GM11168 (cell line): ENCODE data around the gene C6orf136.

ENCODE experiments used
- in situ Hi-C: fragments of 300-500 bp; cut with MboI; formaldehyde crosslinking; loops from one replicate; pipeline ENCODE4 v1.12.0; 2022; ENCODE audit warnings: low sequenced_read_pairs; ENCODE audit not compliant: unreplicated experiment

Gene C6orf136

DNA sequence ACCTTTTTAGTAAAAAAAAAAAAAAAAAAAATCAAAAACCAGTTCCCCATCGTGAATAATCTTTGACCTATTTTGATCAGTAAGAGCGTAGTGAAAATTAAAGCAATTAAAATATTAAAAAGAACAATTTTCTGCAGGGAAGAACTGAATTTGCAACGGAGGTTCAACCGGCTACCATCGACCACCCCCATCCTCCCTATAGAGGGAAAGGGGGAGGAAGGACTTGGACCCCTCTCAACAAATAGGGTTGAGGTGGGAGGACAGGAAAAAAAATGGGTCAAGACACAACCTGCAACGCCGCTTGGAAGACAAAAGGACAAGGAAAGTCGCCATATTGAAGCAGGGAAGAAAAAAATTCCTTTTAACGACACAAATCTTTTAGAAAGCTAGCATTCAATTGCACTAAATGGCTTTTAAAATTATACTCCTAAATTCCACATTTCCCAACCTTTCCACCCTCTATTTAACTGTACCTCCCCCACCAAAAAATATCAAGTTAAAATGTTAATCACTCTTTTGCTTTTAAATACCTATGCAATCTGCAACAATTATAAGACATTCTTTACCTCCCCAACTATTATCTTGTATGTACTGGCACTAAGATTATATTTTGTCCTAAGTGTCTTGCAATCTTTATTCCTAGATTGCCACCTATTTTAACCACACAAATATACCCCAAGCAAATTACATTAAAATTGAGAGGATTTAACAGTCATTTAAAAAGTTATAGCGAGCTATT is 31.5 kb upstream of the C6orf136 start:
- in situ Hi-C loops: no loop called here

DNA sequence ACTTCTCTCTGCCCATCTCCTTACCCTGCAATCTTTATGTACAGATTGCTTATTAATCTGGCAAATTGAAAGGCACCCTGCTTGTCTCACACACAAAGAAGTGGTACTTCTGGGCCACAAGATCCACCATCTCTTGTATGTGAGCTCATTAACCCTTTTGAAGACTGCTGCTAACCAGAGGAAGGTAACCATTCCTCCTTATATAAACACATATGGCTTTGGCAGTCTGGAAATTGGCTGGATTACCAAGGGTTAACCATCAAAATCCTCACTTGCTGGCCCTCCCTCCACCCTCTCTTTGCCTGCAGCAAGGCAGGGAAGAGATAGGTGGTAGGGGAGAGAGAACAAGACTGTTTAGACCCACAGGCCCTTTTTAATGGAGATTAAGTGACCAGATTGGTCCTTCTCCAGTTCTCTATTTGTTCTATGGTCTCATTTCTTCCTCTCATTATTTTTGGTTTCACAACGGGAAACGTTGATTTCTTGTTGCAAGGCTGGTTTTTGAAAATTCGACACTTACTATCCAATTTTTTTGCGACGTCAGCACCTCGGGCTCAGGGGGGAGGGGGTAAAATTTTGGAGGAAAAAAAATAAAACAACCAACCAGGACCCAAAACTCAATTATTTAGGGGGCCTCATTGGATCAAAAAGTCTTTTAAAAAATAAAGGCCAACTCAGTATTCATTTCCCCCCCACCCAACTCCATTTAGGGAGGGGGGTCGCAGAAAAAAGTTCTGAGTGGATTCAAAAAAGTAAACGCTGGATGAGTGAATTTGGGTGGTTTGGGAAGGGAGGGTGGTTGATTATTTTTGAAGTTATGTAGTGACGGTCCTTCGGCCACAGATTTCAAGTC is 30.7 kb upstream of the C6orf136 start:
- in situ Hi-C loops: no loop called here

DNA sequence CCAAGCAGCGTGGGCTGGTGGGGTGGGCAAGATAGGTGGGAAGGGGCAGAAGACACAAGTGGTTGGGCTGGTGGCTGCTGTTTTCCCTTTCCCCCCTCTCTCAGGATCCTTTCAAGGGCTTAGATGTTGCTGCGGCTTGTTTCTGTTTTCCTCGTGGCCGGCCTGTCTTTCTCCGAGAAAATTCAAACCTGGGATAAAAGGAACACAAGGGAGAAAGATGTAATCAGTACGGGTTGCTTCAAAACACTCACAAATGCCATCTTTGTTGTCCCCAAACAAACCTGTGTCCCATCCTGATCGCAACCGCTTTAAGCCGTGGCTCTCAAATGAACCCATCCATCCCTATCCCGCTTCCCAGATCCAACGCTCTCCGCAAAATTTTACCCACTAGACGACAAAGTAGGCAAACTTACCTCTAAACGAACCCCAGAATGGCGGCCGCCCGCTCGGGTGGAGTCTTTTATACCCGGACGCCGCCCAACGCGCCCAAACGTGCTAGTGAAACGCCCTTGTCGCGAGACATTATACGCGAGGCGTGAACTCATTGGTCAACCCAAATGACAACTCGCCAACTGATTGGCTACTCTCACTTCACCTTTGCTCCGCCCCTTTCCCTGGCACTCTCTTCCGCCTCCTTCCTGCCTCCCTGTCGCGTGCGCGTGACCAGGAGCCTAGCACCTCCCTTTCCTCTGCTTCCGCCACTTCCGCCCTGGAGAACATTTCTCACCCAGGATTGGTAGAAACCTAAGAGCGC is 29.9 kb upstream of the C6orf136 start, which contains the start of gene PPP1R10:
TSS of gene PPP1R10 (minus strand) at position 433 of the 754 bp plus-strand sequence. CDS start 7,299 bp downstream, outside the sequence.
- in situ Hi-C loops: no loop called here

DNA sequence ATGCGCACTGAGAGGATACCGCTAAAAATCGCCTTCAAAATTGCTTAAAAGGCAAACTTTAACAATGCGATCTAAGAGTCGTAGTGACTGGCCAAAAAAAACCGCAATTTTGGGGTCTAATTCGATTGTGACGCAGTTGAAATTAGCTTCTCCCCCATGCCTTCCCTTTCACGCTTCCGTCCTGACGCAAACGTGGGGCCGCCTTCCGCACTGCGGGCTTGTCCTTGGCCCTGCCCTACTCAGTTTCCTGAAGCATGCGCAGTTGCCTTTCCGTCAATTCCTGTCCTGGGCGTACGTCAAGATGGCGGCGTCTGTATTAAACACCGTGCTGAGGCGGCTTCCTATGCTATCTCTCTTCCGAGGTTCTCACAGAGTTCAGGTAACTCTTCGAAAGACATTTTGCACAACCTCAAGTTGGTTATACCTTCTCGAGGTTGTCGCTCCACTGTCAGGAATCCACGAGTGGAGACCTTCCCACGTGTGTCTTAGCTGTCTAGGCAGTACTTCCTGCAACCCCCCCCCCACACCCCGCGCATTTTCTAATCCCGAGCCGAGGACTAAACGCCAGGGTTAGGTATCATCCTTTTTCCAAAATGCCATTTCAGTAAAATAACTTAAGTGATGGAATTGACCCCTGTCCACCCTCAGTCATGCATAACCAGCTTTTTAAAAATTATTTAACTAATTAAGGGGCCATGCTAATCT is 29.2 kb upstream of the C6orf136 start, which contains the start of gene MRPS18B:
TSS of gene MRPS18B (plus strand) at position 276 of the 705 bp plus-strand sequence. CDS start at position 302, 26 bp downstream.
- in situ Hi-C loops: no loop called here

DNA sequence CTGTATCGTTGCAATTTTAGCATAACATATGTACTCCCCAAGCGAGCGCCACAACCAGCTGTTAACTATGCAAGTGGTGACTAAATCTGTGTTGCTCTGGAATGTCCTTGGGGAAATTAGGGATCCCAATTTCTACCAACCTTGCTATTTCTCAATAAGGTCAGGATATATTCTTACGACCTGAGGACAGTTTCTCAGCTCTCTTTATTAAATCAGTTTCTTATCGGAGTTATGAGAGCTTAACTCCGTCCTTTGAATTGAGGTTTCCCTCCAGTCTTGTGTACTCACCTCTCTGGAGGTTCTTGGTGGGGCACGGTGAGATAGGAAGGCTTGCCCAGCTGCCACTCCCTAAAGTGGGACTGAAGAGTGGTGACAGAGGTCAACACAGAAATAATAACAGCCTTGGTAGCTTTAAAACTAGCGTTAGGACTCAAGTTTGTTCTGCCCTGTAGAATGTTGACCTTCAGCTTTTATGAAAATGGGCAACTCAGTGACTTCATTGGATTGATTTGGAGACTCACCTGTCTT is 28.6 kb upstream of the C6orf136 start:
- in situ Hi-C loops: no loop called here

DNA sequence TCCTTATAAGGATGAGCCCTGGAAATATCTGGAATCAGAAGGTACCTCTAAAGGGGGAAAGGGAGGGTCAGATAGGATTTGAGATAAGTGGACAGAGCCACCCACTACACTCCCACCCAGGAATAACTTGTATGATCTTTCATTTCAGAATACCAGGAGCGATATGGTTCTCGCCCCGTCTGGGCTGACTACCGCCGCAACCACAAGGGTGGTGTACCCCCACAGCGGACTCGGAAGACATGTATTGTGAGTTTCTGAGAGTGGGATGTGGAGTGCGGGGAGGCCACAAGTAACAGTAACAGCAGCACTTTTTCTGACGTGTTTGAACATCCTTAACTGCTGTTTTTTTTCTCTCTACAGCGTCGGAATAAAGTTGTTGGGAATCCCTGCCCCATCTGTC is 27.4 kb upstream of the C6orf136 start:
- in situ Hi-C loops: no loop called here

DNA sequence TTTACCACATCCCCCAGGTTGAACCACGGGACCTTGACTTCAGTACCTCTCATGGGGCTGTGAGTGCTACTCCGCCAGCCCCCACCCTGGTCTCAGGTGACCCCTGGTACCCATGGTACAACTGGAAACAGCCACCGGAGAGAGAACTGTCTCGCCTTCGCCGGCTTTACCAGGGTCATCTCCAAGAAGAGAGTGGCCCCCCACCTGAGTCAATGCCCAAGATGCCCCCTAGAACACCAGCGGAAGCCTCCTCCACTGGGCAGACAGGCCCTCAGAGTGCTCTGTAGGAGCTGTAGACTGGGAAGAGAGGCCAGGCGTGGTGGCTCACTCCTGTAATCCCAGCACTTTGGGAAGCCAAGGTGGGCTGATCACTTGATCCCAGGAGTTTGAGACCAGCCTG is 21.4 kb upstream of the C6orf136 start:
- in situ Hi-C loops: no loop called here

DNA sequence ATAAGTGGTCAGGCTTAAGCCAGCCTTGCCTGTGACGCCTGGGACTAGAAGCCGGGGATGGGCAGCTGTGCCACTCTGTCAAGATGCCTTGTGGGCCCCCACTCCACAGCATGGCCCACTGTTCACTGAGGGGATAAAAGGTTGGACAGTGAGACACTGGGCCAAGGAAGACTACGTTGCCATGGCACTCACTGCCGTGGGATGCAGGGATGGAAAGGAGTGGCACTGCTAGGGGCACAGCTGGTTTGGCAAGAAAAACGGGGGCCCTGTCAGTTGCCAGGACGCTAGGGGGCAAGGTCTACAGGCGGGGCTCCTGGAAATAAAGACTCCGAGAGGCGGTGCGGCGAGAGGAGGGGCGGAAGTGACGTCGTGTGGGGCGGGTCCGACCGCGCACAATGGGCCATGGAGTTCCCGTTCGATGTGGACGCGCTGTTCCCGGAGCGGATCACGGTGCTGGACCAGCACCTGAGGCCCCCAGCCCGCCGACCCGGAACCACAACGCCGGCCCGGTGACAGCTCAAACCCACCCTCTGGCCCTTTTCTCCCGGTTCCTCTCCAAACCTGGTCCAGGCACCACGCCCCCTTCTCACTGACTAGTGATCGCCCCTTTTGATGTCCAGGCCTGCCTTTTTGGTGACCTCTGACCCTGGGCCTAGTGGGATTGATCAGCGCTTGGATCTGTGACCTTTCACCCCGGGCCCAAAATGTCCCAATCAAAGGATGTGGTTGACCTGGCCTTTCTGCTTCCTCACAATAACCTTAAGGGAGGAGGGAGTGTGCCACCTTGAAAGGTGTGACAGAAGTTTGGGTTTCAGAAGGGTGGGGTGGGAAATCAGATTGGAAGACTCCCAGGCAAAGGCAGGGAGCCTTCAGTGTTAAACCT is 20.2 kb upstream of the C6orf136 start, which contains the start of gene ATAT1:
TSS of gene ATAT1 (plus strand) at position 391 of the 883 bp plus-strand sequence.
- in situ Hi-C loops: no loop called here

DNA sequence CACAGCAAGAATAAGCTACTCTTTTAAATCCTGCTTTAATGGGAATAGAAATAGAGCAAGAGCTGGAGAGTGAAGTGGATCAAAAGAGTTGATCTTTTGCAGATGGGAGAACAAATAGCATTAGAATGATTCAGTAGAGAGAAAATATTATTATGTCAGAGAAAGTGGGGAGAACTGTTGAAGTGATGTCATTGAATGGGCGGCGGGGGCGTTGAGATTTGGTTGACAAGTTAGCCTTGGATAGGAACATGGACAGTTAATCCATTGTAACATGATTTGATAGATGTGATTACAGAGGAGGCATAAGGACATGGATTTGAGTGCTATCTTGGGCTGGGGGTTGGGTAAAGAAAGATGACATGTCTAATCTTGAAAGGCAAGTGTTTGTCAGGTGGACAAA is 11.1 kb upstream of the C6orf136 start:
- in situ Hi-C loops: no loop called here

DNA sequence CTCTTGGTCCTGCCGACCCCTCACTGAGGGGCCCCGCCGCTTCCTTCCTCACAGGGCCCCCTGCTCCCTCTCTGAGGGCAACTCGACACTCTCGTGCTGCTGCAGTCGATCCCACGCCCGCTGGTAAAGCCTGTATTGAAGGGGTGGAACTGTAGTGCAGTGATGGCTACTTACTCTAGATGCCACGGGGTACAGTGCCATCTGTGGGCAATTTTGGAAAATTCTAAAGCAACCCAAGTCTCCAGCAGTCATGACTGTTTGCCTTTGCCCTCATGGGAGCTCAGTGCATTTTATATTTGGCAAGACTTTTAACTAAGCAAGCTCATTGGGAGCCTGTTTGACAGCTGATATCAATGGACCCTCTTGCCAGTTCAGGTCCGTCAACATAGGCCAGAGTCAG is 6.5 kb upstream of the C6orf136 start:
- in situ Hi-C loops: no loop called here

DNA sequence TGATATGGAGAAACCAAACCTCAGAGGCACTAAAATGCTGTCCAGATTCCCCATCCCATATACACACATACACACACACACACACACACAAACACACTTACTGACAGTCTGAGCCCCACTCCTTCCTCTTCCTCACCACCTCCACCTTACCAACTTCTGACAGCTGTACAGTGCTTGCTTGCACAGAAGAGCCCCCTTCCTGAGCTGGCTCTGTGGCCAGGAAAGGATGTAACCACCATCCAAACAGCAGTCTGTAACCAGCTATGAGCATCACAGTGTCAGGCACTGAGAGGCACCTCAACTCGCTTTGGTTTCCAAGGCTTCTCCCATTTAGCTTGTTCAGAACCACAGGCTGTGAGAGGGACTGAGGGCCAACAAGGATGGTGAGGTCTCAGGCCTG is 5.9 kb upstream of the C6orf136 start:
- in situ Hi-C loops: no loop called here

DNA sequence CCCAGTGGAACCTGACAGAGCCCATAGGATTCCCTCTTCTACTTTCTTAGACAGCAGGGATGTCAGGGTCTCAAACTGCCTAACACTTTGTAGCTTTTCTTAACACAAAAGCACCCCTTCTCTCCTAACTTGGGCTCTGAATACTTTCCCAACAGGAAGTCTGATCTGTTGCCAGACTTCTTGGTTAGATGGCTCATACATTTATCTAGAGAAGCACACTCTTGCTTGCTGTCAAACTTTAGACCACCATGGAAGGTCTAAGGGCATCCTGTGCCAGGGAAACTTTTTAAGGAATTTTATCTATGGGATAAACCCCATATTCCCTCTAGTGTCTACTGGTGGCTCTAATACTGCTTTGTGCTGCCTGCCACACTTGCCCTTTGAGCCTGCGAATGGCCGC is 3.3 kb upstream of the C6orf136 start:
- in situ Hi-C loops: no loop called here

DNA sequence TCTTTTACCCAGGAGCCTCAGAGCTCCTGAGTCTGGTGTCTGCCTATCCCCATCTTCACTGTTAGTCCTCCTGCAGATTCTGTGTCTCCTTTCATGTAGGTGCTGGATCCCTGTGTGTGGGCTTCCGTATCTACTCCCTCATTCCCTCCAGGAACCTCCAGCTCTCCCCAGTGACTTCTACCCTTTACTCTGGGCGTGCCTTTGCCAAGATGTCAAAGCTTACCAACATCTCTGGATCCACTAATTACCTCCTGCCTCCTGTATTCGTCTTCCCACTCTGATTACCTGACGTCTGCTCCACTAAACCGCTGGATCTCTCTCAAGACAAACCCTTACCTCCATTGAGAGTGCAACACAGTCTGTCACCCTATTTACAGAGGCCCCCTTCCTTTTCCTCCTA is 2.2 kb upstream of the C6orf136 start:
- in situ Hi-C loops: no loop called here

DNA sequence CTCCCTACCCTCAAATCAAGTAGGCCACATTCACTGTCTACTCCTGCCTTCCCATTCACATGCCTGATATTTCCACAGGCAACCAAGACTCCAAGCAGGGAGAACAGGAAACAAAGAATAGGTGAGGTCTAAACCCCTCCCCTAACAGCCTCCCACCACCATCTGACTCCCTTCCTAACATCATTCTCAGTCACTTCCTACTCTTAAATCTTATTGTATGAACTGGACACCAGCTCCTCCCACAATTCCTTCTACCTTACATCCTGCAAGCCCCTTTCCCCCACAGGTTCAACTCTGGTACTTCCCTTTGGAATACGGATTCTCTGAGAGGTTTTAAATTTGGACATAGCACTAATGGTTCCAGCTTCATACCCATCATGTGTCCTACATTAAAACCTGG is 944 bp upstream of the C6orf136 start:
- in situ Hi-C loops: no loop called here

DNA sequence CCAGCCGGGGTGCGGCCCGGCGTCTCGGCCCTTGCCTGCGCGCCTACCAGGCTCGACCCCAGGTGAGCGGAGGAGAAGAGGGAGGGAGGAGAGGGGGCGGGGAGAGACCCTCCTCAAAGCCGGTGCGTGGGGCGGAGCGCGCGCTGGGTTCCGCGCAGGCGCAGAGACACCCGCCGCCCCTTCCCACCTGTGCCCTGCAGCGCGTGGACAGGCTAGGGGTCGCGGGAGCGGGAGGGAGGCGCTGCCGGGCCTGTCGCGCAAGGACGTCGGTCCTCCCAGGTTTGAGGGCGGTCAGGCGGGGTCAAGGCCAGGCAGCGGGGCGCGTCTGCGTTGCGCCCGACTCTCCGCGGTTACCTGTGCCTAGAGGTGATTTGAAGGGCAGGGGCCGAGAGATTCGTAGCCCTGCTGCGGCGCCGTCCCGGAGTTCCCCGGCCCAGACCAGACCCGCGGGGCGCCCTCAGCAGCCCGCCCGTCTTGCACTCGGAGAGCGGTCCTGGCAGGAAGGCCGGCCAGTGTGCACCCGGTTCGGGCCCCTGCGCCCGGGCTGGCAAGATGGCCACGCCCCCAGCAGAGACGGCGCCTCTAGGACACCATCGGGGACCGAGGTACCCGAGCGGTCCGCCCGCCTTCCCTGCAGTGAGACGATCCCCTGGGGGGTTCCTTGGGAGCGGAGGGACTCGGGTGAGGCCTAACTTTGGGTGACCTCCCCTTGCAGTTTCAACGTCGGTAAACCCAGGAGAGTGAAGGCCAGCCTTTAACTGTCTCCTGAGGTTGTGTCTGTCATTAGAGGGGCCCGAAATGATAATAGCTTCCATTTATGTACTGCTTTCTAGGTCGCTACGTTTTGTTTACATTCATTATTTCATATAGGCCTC is 546 bp downstream of the C6orf136 start:
- in situ Hi-C loops: no loop called here

DNA sequence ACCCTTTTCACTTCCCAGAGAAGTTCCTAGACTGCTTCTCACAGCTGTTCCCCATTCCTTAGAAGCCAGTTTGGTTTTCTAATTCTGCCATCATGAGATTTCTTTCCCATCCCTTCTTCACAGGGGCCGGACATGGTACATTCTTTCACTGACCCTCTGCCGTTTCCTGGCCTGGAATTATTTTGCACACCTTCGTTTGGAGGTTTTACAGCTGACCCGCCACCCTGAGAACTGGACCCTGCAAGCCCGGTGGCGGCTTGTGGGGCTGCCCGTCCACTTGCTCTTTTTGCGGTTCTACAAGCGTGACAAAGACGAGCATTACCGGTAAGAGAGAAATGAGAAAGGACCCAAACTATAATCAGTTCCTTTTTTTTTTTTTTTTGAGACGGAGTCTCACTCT is 4.2 kb downstream of the C6orf136 start:
- in situ Hi-C loops: no loop called here

DNA sequence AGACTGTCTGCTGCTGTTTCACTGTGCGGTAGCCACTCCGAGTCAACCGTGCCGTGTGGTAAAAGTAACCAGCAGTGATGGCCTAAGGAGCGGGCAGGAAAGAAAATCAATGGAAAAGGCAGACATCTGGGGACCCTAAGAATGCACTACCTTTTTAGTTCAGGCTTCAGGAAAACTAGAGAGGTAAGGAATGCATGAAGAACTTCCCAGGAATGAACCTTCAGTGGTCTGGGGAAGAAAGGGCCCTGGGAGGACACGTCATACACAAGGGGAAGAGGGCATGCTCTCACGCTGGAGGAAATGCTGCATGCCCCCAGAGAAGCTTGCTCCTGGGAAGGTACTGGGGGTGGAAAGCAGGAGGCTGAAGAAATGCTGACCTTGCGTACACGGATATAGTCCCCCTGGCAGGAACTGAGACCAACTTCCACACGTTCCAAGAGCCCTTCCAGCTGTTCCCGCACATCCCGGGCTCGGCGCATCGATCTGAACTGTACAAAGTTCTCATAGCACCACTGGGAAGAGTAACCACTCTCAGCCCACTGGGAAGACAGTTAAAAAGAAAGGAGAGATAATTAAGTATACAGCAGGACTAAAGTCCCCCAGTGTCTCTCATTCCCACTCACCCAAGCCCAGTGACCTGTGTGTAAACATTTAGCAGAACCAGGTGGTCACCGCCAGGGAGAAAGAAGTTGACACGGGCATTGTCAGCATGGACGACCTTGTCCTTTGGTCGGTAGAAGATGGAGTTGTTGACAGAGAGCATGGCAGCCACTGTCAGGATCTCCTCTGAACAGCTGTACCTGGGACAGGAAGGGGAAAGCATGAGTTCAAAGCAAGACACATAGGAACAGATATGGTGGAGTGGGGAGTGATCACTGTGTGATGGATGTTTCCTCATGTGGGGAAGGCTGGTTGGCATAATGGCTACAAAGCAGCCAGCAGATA is 8.1 kb downstream of the C6orf136 start:
- in situ Hi-C loops: no loop called here
